Stomach (tissue), 4 donors: ENCODE measurements around the gene MTCL3.

Experiments
- CTCF ChIP-seq, 7 experiments: fragments of 450-650 bp in 4 of 7; fragments of 200-600 bp in 3 of 7; sonication (generic) in 3 of 7; IDR thresholded peaks; one replicate each; pipeline ENCODE4 v1.5.1; 2016 to 2019; ENCODE audit warnings: antibody characterized with exemption in 7 of 7, control low read depth in 2 of 7, mild to moderate bottlenecking in 1 of 7
- POLR2A ChIP-seq, 4 donors: fragments of 450-650 bp; IDR thresholded peaks; one replicate each; pipeline ENCODE4 v1.6.1; 2016; ENCODE audit warnings: antibody characterized with exemption in 4 of 4, control low read depth in 2 of 4, mild to moderate bottlenecking in 1 of 4, moderate library complexity in 1 of 4

DNA sequence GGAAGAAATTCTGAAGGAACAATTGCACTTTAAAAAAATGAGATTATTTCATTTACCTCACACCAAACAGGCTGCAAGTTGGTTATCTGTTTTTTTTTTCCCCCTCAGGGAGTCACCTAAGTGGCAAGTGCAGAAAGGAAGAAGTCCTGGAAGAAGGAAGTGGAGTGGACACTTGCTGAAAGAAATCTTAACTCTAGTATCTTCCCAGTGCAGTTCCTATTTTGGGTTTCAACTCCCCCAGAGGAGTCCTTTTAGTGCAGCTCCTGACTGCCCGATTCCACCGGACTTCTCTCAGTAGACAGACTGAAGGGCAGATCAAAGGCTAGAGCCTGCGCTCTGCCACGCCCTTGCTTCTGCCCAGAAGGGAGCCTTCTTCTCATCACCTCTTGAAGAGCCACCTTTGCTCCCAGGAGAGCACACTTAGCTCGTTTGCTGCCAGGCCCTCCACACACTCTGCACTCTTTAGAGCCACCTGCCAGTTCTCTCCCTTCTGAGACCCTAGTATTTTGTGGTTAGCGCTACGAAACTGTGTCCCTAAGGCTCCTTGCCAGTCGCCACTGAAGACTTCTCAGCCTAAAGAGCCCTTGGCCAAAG is 4.9 kb downstream of the MTCL3 start:
- TF ChIP-seq CTCF (IDR thresholded peaks at IDR 0.05) (no peak), POLR2A (IDR thresholded peaks at IDR 0.05) (no peak)
